ENCODE results near the gene STEAP2. TPM values are rescaled to one million over a fixed set of nuclear protein-coding genes. Genes with fewer than 3 reads are reported as not detected.
"Not testable (repeated sequence)": the region's sequence is repeated elsewhere in the genome, so short reads cannot be mapped to it uniquely, and the experiment has no call there.

STEAP2 gene
- total RNA-seq, 2 donors from 2014 or later: 22.0 to 28.2 TPM

DNA sequence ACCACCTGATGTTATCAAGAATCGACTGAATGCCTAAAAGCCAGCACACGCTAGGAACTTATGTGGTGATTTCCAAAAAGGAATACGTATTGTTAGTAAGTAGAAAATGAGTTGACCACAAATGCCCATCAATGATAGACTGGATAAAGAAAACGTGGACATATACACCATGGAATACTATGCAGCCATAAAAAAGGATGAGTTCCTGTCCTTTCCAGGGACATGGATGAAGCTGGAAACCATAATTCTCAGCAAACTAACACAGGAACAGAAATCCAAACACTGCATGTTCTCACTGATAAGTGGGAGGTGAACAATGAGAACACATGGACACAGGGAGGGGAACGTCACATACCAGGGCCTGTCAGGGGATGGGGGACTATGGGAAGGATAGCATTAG is 44.5 kb downstream of the STEAP2 start:
- intact Hi-C loops (cut with DNase I); ATAC-seq: not testable (repeated sequence)

GRCh38 chr7:90256778-90257177 is 45.2 kb downstream of the STEAP2 start:
- DNase-seq: no peak
- intact Hi-C loops (cut with DNase I): no loop called here
- ATAC-seq: no peak

More for the DNA sequence above, 44.5 kb downstream of the STEAP2 start:
- not testable (repeated sequence) for DNase-seq

DNA sequence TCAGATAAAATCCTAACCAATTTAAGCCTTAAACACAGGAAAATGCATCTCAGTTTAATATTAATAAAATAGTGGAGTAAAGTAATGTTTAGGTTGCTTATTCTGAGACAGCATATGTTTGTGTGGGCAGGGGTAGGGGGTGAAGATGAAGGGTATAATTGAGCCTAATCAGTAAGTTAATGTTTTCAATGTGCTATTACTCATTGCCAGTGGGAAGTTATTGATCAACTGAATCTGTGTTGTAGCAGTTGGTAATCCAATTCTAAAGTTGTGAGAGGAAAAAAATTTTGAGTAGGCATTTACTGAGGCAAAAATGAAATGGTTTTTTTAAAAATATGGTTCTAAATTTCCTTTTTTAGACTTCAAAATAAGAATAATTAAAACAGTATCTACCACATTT is 49.9 kb downstream of the STEAP2 start:
- intact Hi-C loops (cut with DNase I): loop anchor here in 1 of 2 donors (5.0 kb wide), 1 partner anchor 109 kb away; the partner anchor contains the start of gene STEAP1
- ATAC-seq: no peak
- no peak for DNase-seq

DNA sequence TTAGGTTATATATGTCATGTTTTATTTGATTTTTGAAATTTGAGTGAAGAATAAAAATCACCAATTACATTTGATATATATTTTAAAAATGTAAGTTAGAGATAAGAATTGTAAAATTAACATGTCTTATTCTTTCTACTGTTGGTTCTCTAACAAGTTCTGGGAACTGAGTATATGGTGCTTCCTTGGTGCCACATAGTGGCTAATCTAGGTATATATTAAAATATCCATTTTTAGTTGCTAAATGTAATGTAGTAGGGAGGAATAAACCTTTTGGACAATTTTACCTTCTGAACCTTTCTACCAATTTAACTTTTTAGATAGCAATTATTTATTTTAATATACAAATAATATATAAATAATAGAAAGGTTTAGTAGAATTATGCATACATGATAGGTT is 50.9 kb downstream of the STEAP2 start:
- intact Hi-C loops (cut with DNase I): loop anchor here in 1 of 2 donors (5.0 kb wide), 1 partner anchor 110 kb away; the partner anchor contains the start of gene STEAP1
- ATAC-seq: no peak

GRCh38 chr7:90266808-90267207 is 55.3 kb downstream of the STEAP2 start:
- ATAC-seq (peak; percentile 72 to 74), DNase-seq (no peak)
- intact Hi-C loops (cut with DNase I): no loop called here

More for the DNA sequence above, 50.9 kb downstream of the STEAP2 start:
- DNase-seq: no peak

- intact Hi-C loops (cut with DNase I): no loop called here
- DNase-seq (no peak), ATAC-seq (no peak)
Measured at GRCh38 chr7:90267263-90267858, 55.8 kb downstream of the STEAP2 start.

DNA sequence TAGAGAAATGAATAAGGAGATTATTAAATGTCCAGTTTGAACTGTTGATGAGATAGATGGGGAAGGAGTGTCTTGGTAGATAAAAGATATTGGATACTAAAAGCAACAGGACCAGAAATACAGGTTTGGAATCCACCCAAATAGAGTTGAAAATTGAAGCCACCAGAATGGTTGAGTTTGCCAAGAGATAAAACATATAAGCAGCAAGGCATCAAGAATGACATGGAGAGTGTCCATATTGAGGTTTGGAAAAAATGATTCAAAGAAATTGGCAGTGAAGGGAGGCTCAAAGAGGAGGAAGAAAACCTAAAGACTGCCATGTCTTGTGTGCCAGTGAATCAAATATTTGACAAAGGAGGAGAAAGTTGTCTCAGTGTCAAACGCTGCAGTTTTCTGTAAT is 57.6 kb downstream of the STEAP2 start:
- ATAC-seq: no peak
- DNase-seq: no peak
- intact Hi-C loops (cut with DNase I): no loop called here

DNA sequence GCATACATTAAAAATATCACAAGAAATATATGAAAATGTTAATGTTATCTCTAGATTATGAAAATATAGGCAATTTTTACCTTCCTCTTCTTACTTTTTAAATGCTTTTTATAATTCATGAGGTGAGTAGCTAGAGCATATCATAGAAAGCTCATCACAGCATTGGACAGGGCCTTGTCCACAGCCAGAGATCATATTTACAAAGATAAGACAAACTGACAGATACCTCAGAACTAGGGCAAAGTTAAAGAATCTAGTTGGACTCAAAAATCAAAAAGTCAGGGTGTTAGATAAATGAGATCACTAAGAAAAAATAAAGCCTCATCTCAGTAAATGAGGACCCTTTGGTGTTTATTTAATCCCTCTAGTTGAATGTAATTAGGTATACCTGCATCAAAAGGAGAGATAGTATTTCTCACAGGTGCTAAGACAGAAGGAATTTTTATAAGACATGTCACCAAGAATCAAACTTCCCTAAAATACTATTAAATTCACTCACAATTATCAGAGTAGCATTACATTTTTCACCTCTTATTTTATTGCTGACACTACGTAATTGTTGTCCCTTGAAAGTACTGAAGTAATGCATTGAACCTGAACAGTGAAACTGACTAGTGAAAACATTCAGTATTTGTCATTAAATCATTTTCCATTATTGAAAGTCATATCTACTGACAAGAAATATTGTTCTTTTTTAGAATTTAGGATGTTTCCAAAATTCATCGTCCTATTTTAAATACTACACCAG is 59.1 kb downstream of the STEAP2 start:
- intact Hi-C loops (cut with DNase I): no loop called here
- ATAC-seq: peak in 1 of 2 donors; percentile 44
- DNase-seq: no peak

DNA sequence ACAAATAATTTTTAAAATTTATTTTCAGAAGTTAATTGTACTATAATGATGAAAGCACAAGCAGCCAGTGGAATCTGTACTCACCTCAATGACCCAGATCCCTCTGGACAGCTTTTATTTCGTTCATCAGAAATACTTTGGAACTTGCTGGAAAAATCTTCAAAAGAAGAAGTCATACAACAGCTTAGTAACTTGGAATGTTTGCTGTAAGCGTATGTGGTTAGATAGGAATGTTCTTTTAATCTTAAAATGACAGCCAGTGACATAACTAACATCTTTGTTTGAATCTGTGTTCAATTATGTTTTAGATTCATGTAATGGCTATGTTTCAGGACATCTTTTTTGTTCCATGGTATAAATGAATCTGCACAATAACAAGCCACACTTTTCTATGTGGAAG is 60.2 kb downstream of the STEAP2 start:
- DNase-seq: no peak
- no peak for ATAC-seq
- intact Hi-C loops (cut with DNase I): no loop called here

DNA sequence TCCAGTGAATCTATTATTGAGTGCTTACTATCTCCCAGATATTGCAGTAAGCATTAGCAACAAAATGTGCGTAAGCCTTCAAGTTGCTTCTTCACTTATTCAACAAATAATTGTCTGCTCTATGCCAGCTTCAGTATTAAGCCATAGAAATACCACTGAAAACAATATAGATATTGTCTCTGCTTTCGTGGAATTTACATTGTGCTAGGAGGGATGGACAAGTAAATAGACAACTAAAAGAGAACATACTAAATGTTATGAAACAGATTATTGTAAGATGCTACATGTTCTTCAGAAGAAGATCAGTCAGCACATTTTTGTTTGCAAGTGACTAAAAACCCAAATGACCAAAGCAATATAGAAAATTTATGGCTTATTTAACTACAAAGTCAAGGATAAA is 60.7 kb downstream of the STEAP2 start:
- intact Hi-C loops (cut with DNase I): no loop called here
- DNase-seq (no peak), ATAC-seq (no peak)

- intact Hi-C loops (cut with DNase I): no loop called here
Measured at GRCh38 chr7:90274161-90274560, 62.6 kb downstream of the STEAP2 start.

GRCh38 chr7:90276033-90276728 is 64.6 kb downstream of the STEAP2 start:
- intact Hi-C loops (cut with DNase I): no loop called here
- ATAC-seq: no peak
- DNase-seq: no peak

More at GRCh38 chr7:90274161-90274560, 62.6 kb downstream of the STEAP2 start:
- DNase-seq (no peak), ATAC-seq (no peak)

Other genes starting within 250 kb of the STEAP2 start
- gene STEAP1, start 57.3 kb upstream of the STEAP2 start, total RNA-seq: 10 to 100 TPM in 1 of 2 donors, 1 to 10 TPM in 1; 6.1 to 12.0 TPM
- 1 to 10 TPM; 3.4 to 4.5 TPM for gene CFAP69, start 33.4 kb downstream of the STEAP2 start, total RNA-seq
- gene FAM237B, start 109.6 kb downstream of the STEAP2 start, total RNA-seq: not detected
- 10 to 100 TPM; 17.8 to 24.3 TPM for gene GTPBP10, start 135.0 kb downstream of the STEAP2 start, total RNA-seq
- gene CLDN12, start 191.7 kb downstream of the STEAP2 start, total RNA-seq: 10 to 100 TPM; 31.8 to 35.5 TPM

All from left cardiac atrium (tissue), 4 donors.